HEK293 (cell line): Measurements from ENCODE around the gene HTN1.

Source experiments
- CTCF ChIA-PET: fragments of 350-600 bp; formaldehyde crosslinking; extraction: SDS; loops from one replicate; lab custom pipeline; 2021; ENCODE audit warnings: antibody characterized with exemption; lab: Yijun Ruan, JAX
- POLR2A ChIA-PET: fragments of 300-600 bp; formaldehyde crosslinking; extraction: SDS; loops from one replicate; lab custom pipeline; 2020; ENCODE audit warnings: antibody characterized with exemption, inconsistent platforms; lab: Yijun Ruan, JAX
- H3K27ac ChIP-seq: fragments of 200-500 bp; sonication (Bioruptor generic); 2 replicates; pipeline ENCODE4 v1.5.1; 2014; ENCODE audit warnings: low read depth, low read length, control low read depth, inconsistent platforms; ENCODE audit errors: extremely low read depth
- H3K36me3 ChIP-seq, 2 experiments: fragments of 200-500 bp in 1 of 2; sonication (Bioruptor generic) in 1 of 2; 1 replicate in 1 of 2; 2 replicates in 1 of 2; pipeline ENCODE4 v1.5.1; 2014 to 2017; ENCODE audit warnings: inconsistent platforms in 2 of 2, low read length in 2 of 2; ENCODE audit not compliant: control insufficient read depth in 2 of 2, insufficient read depth in 1 of 2
- H3K4me1 ChIP-seq: fragments of 200-500 bp; sonication (Bioruptor generic); 2 replicates; pipeline ENCODE4 v1.5.1; 2014; ENCODE audit warnings: mild to moderate bottlenecking, low read length, inconsistent platforms; ENCODE audit not compliant: control insufficient read depth, insufficient read depth
- H3K4me3 ChIP-seq: 2 replicates; pipeline ENCODE4 v1.5.1; 2011; ENCODE audit warnings: low read depth, mild to moderate bottlenecking, control low read depth, low read length, moderate library complexity
- H3K9me3 ChIP-seq: fragments of 200-500 bp; sonication (Bioruptor generic); 2 replicates; pipeline ENCODE4 v1.5.1; 2014; ENCODE audit warnings: low read depth, low read length, inconsistent platforms; ENCODE audit not compliant: control insufficient read depth, insufficient read depth
- BCL11A ChIP-seq: fragments of 450-650 bp; formaldehyde crosslinking; IDR thresholded peaks from 2 replicates; pipeline ENCODE4 v1.5.1; 2016; ENCODE audit warnings: low read depth, missing biosample characterization, missing genetic modification characterization
- KLF8 ChIP-seq: fragments of 450-650 bp; formaldehyde crosslinking; IDR thresholded peaks from 2 replicates; pipeline ENCODE4 v1.5.1; 2016; ENCODE audit warnings: missing biosample characterization, missing genetic modification characterization
- SP3 ChIP-seq: fragments of 450-650 bp; formaldehyde crosslinking; IDR thresholded peaks from 2 replicates; pipeline ENCODE4 v1.5.1; 2016; ENCODE audit warnings: missing biosample characterization, missing genetic modification characterization
- ZFP3 ChIP-seq: fragments of 450-650 bp; formaldehyde crosslinking; IDR thresholded peaks from 2 replicates; pipeline ENCODE4 v1.5.1; 2016; ENCODE audit warnings: low read depth, missing biosample characterization, missing genetic modification characterization
- ZNF112 ChIP-seq: fragments of 450-650 bp; formaldehyde crosslinking; IDR thresholded peaks from 2 replicates; pipeline ENCODE4 v1.5.0; 2017; ENCODE audit warnings: missing biosample characterization, missing genetic modification characterization
- ZNF23 ChIP-seq: fragments of 450-650 bp; formaldehyde crosslinking; IDR thresholded peaks from 2 replicates; pipeline ENCODE4 v1.5.1; 2016; ENCODE audit warnings: missing biosample characterization, missing genetic modification characterization, borderline replicate concordance
- ZNF341 ChIP-seq: fragments of 450-650 bp; formaldehyde crosslinking; IDR thresholded peaks from 2 replicates; pipeline ENCODE4; 2016; ENCODE audit warnings: low read depth, missing biosample characterization, missing genetic modification characterization
- ZNF677 ChIP-seq: fragments of 450-650 bp; IDR thresholded peaks from 2 replicates; pipeline ENCODE4 v1.5.0; 2018; ENCODE audit warnings: missing biosample characterization, mild to moderate bottlenecking, missing genetic modification characterization, moderate library complexity
- TF ChIP-seq, protein P1 (sequence below): fragments of 450-650 bp; formaldehyde crosslinking; IDR thresholded peaks from 2 replicates; pipeline ENCODE4 v1.5.1; 2016; ENCODE audit warnings: missing biosample characterization, missing genetic modification characterization, borderline replicate concordance
- TF ChIP-seq, protein P2 (sequence below): fragments of 450-650 bp; formaldehyde crosslinking; IDR thresholded peaks from 2 replicates; pipeline ENCODE4 v1.5.1; 2016; ENCODE audit warnings: missing biosample characterization, missing genetic modification characterization
- TF ChIP-seq, protein P3 (sequence below): fragments of 450-650 bp; formaldehyde crosslinking; IDR thresholded peaks from 2 replicates; pipeline ENCODE4 v1.5.1; 2016; ENCODE audit warnings: missing biosample characterization, missing genetic modification characterization
- TF ChIP-seq, protein P4 (sequence below): fragments of 450-650 bp; formaldehyde crosslinking; IDR thresholded peaks from 2 replicates; pipeline ENCODE4 v1.5.1; 2016; ENCODE audit warnings: missing biosample characterization, missing genetic modification characterization
- TF ChIP-seq, protein P5 (sequence below): fragments of 450-650 bp; formaldehyde crosslinking; IDR thresholded peaks from 2 replicates; pipeline ENCODE4 v1.5.1; 2016; ENCODE audit warnings: missing biosample characterization, missing genetic modification characterization, low read depth
- TF ChIP-seq, protein P6 (sequence below): fragments of 450-650 bp; IDR thresholded peaks from 2 replicates; pipeline ENCODE4 v1.5.1; 2018; ENCODE audit warnings: missing biosample characterization, mild to moderate bottlenecking, missing genetic modification characterization

Gene HTN1

DNA sequence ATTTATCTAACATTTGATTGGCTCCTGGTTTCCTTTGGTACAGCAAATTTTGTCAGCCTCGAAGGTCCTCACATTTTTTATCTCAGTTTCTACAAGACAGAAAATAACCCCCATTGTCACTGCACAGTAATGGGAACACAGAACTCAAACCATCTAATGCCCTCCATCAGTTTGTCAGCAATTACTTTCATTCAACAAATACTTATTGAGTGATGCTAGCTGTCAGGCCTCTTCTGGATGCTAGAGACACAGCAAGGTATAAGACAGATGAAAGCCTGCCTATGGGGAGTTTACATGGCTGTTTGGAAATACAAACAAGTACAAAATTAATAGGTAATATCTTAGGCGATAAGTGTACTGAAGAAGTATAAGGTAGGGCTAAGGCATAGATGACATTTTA, 27.0 kb upstream of the HTN1 start:
- POLR2A ChIA-PET = no interaction called here
- Histone ChIP-seq H3K4me1 (no peaks in the 10 kb centered on the region), H3K36me3 (no peaks in the 10 kb centered on the region), H3K4me3 (no peak overlapping the region), H3K27ac (no peak overlapping the region), H3K9me3 (no peaks in the 10 kb centered on the region)
- TF ChIP-seq ZNF341 (tag by site-specific recombination) (no peak), ZNF23 (no peak), ZFP3 (tag by site-specific recombination) (no peak), BCL11A (tag by site-specific recombination) (no peak), ZNF112 (tag by site-specific recombination) (no peak), ZNF677 (tag by site-specific recombination) (no peak), SP3 (tag by site-specific recombination) (no peak), KLF8 (tag by site-specific recombination) (no peak)
- TF ChIP-seq, protein P1, sequence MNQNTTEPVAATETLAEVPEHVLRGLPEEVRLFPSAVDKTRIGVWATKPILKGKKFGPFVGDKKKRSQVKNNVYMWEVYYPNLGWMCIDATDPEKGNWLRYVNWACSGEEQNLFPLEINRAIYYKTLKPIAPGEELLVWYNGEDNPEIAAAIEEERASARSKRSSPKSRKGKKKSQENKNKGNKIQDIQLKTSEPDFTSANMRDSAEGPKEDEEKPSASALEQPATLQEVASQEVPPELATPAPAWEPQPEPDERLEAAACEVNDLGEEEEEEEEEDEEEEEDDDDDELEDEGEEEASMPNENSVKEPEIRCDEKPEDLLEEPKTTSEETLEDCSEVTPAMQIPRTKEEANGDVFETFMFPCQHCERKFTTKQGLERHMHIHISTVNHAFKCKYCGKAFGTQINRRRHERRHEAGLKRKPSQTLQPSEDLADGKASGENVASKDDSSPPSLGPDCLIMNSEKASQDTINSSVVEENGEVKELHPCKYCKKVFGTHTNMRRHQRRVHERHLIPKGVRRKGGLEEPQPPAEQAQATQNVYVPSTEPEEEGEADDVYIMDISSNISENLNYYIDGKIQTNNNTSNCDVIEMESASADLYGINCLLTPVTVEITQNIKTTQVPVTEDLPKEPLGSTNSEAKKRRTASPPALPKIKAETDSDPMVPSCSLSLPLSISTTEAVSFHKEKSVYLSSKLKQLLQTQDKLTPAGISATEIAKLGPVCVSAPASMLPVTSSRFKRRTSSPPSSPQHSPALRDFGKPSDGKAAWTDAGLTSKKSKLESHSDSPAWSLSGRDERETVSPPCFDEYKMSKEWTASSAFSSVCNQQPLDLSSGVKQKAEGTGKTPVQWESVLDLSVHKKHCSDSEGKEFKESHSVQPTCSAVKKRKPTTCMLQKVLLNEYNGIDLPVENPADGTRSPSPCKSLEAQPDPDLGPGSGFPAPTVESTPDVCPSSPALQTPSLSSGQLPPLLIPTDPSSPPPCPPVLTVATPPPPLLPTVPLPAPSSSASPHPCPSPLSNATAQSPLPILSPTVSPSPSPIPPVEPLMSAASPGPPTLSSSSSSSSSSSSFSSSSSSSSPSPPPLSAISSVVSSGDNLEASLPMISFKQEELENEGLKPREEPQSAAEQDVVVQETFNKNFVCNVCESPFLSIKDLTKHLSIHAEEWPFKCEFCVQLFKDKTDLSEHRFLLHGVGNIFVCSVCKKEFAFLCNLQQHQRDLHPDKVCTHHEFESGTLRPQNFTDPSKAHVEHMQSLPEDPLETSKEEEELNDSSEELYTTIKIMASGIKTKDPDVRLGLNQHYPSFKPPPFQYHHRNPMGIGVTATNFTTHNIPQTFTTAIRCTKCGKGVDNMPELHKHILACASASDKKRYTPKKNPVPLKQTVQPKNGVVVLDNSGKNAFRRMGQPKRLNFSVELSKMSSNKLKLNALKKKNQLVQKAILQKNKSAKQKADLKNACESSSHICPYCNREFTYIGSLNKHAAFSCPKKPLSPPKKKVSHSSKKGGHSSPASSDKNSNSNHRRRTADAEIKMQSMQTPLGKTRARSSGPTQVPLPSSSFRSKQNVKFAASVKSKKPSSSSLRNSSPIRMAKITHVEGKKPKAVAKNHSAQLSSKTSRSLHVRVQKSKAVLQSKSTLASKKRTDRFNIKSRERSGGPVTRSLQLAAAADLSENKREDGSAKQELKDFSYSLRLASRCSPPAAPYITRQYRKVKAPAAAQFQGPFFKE (tag by site-specific recombination) = no peak
- TF ChIP-seq, protein P2, sequence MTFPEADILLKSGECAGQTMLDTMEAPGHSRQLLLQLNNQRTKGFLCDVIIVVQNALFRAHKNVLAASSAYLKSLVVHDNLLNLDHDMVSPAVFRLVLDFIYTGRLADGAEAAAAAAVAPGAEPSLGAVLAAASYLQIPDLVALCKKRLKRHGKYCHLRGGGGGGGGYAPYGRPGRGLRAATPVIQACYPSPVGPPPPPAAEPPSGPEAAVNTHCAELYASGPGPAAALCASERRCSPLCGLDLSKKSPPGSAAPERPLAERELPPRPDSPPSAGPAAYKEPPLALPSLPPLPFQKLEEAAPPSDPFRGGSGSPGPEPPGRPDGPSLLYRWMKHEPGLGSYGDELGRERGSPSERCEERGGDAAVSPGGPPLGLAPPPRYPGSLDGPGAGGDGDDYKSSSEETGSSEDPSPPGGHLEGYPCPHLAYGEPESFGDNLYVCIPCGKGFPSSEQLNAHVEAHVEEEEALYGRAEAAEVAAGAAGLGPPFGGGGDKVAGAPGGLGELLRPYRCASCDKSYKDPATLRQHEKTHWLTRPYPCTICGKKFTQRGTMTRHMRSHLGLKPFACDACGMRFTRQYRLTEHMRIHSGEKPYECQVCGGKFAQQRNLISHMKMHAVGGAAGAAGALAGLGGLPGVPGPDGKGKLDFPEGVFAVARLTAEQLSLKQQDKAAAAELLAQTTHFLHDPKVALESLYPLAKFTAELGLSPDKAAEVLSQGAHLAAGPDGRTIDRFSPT = no peak
- TF ChIP-seq, protein P3, sequence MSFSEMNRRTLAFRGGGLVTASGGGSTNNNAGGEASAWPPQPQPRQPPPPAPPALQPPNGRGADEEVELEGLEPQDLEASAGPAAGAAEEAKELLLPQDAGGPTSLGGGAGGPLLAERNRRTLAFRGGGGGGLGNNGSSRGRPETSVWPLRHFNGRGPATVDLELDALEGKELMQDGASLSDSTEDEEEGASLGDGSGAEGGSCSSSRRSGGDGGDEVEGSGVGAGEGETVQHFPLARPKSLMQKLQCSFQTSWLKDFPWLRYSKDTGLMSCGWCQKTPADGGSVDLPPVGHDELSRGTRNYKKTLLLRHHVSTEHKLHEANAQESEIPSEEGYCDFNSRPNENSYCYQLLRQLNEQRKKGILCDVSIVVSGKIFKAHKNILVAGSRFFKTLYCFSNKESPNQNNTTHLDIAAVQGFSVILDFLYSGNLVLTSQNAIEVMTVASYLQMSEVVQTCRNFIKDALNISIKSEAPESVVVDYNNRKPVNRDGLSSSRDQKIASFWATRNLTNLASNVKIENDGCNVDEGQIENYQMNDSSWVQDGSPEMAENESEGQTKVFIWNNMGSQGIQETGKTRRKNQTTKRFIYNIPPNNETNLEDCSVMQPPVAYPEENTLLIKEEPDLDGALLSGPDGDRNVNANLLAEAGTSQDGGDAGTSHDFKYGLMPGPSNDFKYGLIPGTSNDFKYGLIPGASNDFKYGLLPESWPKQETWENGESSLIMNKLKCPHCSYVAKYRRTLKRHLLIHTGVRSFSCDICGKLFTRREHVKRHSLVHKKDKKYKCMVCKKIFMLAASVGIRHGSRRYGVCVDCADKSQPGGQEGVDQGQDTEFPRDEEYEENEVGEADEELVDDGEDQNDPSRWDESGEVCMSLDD (tag by site-specific recombination) = no peak
- TF ChIP-seq, protein P4, sequence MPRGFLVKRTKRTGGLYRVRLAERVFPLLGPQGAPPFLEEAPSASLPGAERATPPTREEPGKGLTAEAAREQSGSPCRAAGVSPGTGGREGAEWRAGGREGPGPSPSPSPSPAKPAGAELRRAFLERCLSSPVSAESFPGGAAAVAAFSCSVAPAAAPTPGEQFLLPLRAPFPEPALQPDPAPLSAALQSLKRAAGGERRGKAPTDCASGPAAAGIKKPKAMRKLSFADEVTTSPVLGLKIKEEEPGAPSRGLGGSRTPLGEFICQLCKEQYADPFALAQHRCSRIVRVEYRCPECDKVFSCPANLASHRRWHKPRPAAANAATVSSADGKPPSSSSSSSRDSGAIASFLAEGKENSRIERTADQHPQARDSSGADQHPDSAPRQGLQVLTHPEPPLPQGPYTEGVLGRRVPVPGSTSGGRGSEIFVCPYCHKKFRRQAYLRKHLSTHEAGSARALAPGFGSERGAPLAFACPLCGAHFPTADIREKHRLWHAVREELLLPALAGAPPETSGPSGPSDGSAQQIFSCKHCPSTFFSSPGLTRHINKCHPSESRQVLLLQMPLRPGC (tag by site-specific recombination) = no peak
- TF ChIP-seq, protein P5, sequence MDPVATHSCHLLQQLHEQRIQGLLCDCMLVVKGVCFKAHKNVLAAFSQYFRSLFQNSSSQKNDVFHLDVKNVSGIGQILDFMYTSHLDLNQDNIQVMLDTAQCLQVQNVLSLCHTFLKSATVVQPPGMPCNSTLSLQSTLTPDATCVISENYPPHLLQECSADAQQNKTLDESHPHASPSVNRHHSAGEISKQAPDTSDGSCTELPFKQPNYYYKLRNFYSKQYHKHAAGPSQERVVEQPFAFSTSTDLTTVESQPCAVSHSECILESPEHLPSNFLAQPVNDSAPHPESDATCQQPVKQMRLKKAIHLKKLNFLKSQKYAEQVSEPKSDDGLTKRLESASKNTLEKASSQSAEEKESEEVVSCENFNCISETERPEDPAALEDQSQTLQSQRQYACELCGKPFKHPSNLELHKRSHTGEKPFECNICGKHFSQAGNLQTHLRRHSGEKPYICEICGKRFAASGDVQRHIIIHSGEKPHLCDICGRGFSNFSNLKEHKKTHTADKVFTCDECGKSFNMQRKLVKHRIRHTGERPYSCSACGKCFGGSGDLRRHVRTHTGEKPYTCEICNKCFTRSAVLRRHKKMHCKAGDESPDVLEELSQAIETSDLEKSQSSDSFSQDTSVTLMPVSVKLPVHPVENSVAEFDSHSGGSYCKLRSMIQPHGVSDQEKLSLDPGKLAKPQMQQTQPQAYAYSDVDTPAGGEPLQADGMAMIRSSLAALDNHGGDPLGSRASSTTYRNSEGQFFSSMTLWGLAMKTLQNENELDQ (tag by site-specific recombination) = no peak
- TF ChIP-seq, protein P6, sequence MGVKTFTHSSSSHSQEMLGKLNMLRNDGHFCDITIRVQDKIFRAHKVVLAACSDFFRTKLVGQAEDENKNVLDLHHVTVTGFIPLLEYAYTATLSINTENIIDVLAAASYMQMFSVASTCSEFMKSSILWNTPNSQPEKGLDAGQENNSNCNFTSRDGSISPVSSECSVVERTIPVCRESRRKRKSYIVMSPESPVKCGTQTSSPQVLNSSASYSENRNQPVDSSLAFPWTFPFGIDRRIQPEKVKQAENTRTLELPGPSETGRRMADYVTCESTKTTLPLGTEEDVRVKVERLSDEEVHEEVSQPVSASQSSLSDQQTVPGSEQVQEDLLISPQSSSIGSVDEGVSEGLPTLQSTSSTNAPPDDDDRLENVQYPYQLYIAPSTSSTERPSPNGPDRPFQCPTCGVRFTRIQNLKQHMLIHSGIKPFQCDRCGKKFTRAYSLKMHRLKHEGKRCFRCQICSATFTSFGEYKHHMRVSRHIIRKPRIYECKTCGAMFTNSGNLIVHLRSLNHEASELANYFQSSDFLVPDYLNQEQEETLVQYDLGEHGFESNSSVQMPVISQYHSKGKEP (tag by site-specific recombination) = no peak
- CTCF ChIA-PET = no interaction called here
